ENCODE data around the gene GABBR2.

Gene GABBR2

DNA sequence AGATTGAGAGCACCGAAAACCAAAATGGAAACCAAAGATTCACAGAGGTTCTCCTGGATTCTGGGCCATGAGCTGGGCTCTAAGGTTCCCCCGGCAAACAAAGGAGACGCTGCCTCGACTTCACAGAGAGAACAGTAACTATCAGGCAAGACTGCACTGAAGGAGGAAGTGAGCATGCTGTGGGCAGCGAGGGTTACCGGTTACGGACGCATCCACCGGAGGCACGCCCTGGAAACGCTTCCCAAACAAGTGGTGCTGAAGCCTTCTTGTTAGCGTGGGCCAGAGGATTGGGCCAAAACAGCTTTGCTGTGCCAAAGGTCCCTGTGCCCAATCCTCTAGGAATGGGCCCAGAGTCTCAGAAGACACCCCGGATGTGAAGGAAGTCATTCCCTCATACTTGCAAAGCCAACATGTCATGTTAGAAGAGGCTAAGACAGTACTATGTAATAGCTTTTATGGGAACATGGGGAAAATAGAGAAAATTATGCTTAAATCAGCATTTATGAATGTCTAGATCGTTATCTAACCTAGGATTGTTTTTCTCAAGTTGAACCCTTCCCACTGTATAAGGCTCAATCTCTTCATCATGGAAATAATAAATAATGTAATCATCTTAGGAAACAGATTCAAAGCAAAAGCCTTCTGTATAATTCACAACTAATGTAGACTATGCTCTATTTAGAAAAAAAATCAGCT, 145.4 kb downstream of the GABBR2 start:
- DNase-seq (ENCODE audit: low read depth in 1 of 2, low spot score in 1 of 2), result no peak
- in situ Hi-C loops (cut with HindIII; ENCODE audit: low pct_unique_long_range_greater_than_20kb, low sequenced_read_pairs), result no loop called here
- TF ChIP-seq JUND (IDR thresholded peaks at IDR 0.05; ENCODE audit: low read depth), result no peak

GRCh38 chr9:98559561-98559960, 149.2 kb downstream of the GABBR2 start:
- in situ Hi-C loops (cut with HindIII; ENCODE audit: low pct_unique_long_range_greater_than_20kb, low sequenced_read_pairs), result no loop called here
- no peak for DNase-seq (ENCODE audit: low read depth in 1 of 2, low spot score in 1 of 2)
- TF ChIP-seq JUND (IDR thresholded peaks at IDR 0.05; ENCODE audit: low read depth), result no peak

DNA sequence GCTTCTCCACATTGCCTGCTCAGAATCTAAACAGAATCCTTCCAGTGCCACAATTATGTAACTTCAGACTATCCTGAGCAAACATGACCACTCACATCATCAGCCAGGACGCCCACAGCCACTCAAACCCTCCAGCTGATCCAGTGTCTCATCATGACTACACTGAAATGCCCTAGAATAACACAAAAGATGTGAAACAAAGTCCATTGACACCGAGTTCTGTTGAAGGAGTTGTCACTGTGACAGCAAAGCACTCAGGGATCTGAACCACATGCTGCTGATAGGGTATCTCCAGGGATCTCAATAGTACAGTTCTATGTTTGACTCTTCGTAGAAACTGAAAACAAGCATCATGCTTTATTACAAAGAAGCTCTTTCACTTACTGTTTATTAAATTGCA, 150.2 kb downstream of the GABBR2 start:
- DNase-seq (ENCODE audit: low read depth in 1 of 2, low spot score in 1 of 2), result no peak
- in situ Hi-C loops (cut with HindIII; ENCODE audit: low pct_unique_long_range_greater_than_20kb, low sequenced_read_pairs), result no loop called here
- no peak for TF ChIP-seq JUND (IDR thresholded peaks at IDR 0.05; ENCODE audit: low read depth)

DNA sequence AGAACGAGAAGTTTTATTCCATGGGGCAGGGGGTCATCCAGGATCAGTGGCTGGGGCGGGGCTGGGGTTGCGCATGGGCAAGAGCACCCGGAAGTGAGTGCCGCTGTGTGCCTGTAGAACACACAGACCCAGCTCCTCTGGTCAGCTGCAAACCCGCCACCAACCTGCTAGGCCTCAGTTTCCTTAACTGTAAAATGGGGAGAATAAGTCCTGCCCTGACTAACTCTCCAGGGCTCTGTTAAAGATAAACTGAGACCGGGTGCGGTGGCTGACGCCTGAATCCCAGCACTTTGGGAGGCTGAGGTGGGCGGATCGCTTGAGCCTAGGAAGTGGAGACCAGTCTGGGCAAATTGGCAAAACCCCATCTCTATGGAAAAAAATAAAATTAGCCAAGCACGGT, 152.2 kb downstream of the GABBR2 start:
- in situ Hi-C loops (cut with HindIII; ENCODE audit: low pct_unique_long_range_greater_than_20kb, low sequenced_read_pairs), result no loop called here
- no peak for TF ChIP-seq JUND (IDR thresholded peaks at IDR 0.05; ENCODE audit: low read depth)

GRCh38 chr9:98555651-98556465, 152.9 kb downstream of the GABBR2 start:
- no peak for DNase-seq (ENCODE audit: low read depth in 1 of 2, low spot score in 1 of 2)
- in situ Hi-C loops (cut with HindIII; ENCODE audit: low pct_unique_long_range_greater_than_20kb, low sequenced_read_pairs), result no loop called here
- TF ChIP-seq JUND (IDR thresholded peaks at IDR 0.05; ENCODE audit: low read depth), result no peak

More for the DNA sequence above, 152.2 kb downstream of the GABBR2 start:
- no peak for DNase-seq (ENCODE audit: low read depth in 1 of 2, low spot score in 1 of 2)

- TF ChIP-seq JUND (IDR thresholded peaks at IDR 0.05; ENCODE audit: low read depth), result no peak
- in situ Hi-C loops (cut with HindIII; ENCODE audit: low pct_unique_long_range_greater_than_20kb, low sequenced_read_pairs), result no loop called here
- DNase-seq (ENCODE audit: low read depth in 1 of 2, low spot score in 1 of 2), result no peak
Observed at GRCh38 chr9:98554752-98555151, 154.0 kb downstream of the GABBR2 start.

DNA sequence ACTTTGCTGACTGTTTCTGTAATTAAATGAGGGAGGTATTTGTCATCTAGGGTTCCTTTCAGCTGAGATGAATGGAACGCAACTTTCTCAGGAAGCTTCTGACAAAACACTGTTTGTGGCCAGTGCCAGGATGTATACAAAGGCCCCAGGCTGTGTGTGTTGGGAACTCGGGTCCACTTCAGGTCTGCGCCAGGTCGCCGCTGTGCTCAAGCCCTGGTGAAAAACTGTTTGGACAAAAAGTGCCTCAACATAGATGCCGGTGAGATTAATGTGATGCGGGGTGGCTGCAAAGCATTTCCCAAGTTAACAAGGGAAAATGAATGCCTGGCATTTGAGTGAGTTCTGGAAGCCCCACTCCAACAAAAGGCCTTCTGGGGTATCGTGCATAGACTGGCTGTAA, 156.4 kb downstream of the GABBR2 start:
- DNase-seq (ENCODE audit: low read depth in 1 of 2, low spot score in 1 of 2), result peak; percentile 18 to 83
- in situ Hi-C loops (cut with HindIII; ENCODE audit: low pct_unique_long_range_greater_than_20kb, low sequenced_read_pairs), result no loop called here
- no peak for TF ChIP-seq JUND (IDR thresholded peaks at IDR 0.05; ENCODE audit: low read depth)

- in situ Hi-C loops (cut with HindIII; ENCODE audit: low pct_unique_long_range_greater_than_20kb, low sequenced_read_pairs), result no loop called here
- DNase-seq (ENCODE audit: low read depth in 1 of 2, low spot score in 1 of 2), result no peak
- TF ChIP-seq JUND (IDR thresholded peaks at IDR 0.05; ENCODE audit: low read depth), result no peak
Observed at GRCh38 chr9:98551511-98552286, 157.0 kb downstream of the GABBR2 start.

DNA sequence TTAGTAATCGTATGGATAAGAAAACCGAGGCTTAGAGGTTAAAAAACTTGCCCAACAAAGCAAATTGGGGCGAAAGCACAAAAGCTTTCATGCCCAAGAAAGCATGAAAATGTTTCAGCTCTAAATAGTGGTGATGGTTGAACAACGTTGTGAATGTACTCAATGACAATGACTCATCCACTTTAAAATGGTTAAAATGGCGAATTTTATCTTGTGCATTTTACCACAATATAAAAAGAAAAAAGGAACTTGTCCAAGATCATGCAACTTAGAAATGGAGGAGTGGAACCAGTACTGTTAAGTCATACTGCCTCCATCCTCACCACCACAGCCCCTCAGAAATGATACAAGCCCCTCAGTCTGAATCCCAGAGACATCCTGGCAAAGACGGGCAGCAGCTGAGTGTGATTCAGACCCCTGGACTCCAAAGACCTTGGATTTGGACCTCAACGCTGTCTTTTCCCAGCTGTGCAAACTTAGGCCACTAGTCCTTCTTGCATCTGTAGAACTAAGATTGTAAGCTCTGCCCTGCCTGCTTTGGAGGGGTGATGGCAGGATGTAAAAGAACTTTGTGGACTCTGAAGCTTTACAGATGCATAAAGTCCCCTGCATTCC, 158.4 kb downstream of the GABBR2 start:
- no peak for TF ChIP-seq JUND (IDR thresholded peaks at IDR 0.05; ENCODE audit: low read depth)
- in situ Hi-C loops (cut with HindIII; ENCODE audit: low pct_unique_long_range_greater_than_20kb, low sequenced_read_pairs), result no loop called here
- DNase-seq (ENCODE audit: low read depth in 1 of 2, low spot score in 1 of 2), result no peak

DNA sequence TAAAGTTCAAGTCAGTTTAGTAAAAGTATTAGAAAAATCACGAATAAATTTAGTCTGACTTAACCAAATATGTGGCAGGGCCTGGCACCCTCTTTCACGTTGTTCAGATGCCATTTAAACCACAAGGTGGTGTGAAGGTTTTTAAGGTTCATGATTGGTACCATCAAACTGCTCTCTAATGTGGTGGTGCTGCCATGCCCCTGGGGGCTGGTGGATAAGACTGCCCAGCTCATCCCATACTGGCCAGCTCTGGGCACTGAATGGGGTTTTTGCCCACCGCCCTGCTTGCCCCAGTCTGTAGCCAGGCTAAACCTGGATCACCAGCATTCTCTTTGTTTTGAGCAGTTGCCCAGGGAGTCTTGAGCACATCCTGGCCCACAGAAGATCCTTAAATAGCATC, 159.3 kb downstream of the GABBR2 start:
- in situ Hi-C loops (cut with HindIII; ENCODE audit: low pct_unique_long_range_greater_than_20kb, low sequenced_read_pairs), result no loop called here
- no peak for TF ChIP-seq JUND (IDR thresholded peaks at IDR 0.05; ENCODE audit: low read depth)
- DNase-seq (ENCODE audit: low read depth in 1 of 2, low spot score in 1 of 2), result no peak

- in situ Hi-C loops (cut with HindIII; ENCODE audit: low pct_unique_long_range_greater_than_20kb, low sequenced_read_pairs), result no loop called here
- DNase-seq (ENCODE audit: low read depth in 1 of 2, low spot score in 1 of 2), result peak in 1 of 2 experiments; percentile 75
- no peak for TF ChIP-seq JUND (IDR thresholded peaks at IDR 0.05; ENCODE audit: low read depth)
Observed at GRCh38 chr9:98547606-98548005, 161.1 kb downstream of the GABBR2 start.

DNA sequence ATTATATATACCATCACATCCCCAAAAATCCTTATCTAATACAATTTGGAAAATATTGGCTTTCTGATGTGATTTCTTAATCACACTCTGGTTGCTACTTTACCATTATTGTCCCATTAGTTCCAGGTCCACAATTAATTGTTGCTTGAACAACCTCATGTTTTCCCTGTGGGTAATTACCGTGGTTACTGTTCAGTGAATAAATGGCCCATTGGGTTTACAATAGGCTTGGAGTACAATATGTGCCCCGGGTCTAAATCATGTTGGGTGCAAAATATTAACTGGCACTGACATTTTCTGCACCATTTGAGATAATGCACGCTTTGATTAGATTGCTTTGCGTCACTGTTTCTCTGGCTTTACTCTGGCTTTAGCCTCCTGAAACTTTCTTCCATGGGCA, 163.7 kb downstream of the GABBR2 start:
- DNase-seq (ENCODE audit: low read depth in 1 of 2, low spot score in 1 of 2), result no peak
- in situ Hi-C loops (cut with HindIII; ENCODE audit: low pct_unique_long_range_greater_than_20kb, low sequenced_read_pairs), result no loop called here
- TF ChIP-seq JUND (IDR thresholded peaks at IDR 0.05; ENCODE audit: low read depth), result no peak

Measured in T47D (cell line).